PFSK-1 (cell line): Measurements from ENCODE around the gene RABEP2.

Experiments used
- FOXP2 ChIP-seq: optimal IDR thresholded peaks from 2 replicates; pipeline ENCODE3; 2011; ENCODE audit warnings: borderline replicate concordance, control low read depth, inconsistent platforms; ENCODE audit not compliant: insufficient read depth; ENCODE audit errors: extremely low read length, extremely low read depth
- POLR2AphosphoS5 ChIP-seq: IDR thresholded peaks from 2 replicates; pipeline ENCODE4 v1.6.1; 2012; ENCODE audit warnings: low read depth, mild to moderate bottlenecking, control low read depth, low read length, moderate library complexity
- SIN3A ChIP-seq: IDR thresholded peaks from 2 replicates; pipeline ENCODE4 v1.6.1; 2012; ENCODE audit warnings: mild to moderate bottlenecking, low read length, moderate library complexity, borderline replicate concordance; ENCODE audit not compliant: insufficient read depth
- TAF1 ChIP-seq: IDR thresholded peaks from 2 replicates; pipeline ENCODE4 v1.6.1; 2012; ENCODE audit warnings: low read length, control low read depth, borderline replicate concordance; ENCODE audit not compliant: insufficient read depth

- TF ChIP-seq TAF1 (no peak), SIN3A (no peak), POLR2AphosphoS5 (no peak), FOXP2 (no peak)
Observed at GRCh38 chr16:28937222-28937876, 12.3 kb upstream of the RABEP2 start.
